ENCODE measurements around the gene HTATIP2.

- TF ChIP-seq EZH2 (IDR thresholded peaks at IDR 0.05; ENCODE audit: low read depth, unreplicated experiment) (no peak), CTCF (conservative IDR thresholded peaks at IDR 0.05; ENCODE audit: low read depth in 2 of 2) (no peak), POLR2AphosphoS5 (IDR thresholded peaks at IDR 0.05; ENCODE audit: low read depth) (no peak), REST (IDR thresholded peaks at IDR 0.05; ENCODE audit: unreplicated experiment) (no peak), CREB1 (CRISPR knock-in tag; IDR thresholded peaks at IDR 0.05; ENCODE audit: low read depth) (no peak), EZH2phosphoT487 (IDR thresholded peaks at IDR 0.05; ENCODE audit: unreplicated experiment) (no peak), ETS1 (IDR thresholded peaks at IDR 0.05) (no peak), JUNB (IDR thresholded peaks at IDR 0.05; ENCODE audit: unreplicated experiment) (no peak)
Observed at GRCh38 chr11:20315800-20316199, 47.7 kb upstream of the HTATIP2 start.
